GM04504 (cell line): ENCODE data around the gene MRAS.
"Not testable (repeated sequence)": the region's sequence is repeated elsewhere in the genome, so short reads cannot be mapped to it uniquely, and the experiment has no call there.

Source experiments
- DNase-seq: peaks from one replicate; pipeline ENCODE4 v3.0.0-alpha.2; 2012; ENCODE audit warnings: low read depth

The MRAS gene

GRCh38 chr3:138367326-138367850, 19.0 kb downstream of the MRAS start:
- DNase-seq = no peak

DNA sequence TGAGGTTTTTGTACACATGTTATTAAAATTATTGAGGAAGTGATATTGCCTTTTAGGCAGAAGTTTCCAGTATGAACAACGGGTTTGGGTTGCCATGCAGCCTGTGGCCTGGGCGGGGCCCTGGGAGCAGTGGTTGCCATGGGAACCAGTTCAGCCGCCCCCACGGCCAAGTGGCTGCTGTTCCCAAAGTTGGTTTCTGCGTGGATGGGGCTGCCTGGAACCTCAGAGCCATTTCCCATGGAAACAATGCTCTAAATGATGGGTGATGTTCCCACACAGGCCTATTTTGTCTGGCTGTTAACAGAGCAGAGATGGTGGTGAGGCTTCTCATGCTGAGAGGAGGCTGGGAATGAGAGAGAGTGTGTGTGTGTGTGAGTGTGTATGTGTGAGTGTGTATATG, 19.5 kb downstream of the MRAS start:
- DNase-seq = no peak

DNA sequence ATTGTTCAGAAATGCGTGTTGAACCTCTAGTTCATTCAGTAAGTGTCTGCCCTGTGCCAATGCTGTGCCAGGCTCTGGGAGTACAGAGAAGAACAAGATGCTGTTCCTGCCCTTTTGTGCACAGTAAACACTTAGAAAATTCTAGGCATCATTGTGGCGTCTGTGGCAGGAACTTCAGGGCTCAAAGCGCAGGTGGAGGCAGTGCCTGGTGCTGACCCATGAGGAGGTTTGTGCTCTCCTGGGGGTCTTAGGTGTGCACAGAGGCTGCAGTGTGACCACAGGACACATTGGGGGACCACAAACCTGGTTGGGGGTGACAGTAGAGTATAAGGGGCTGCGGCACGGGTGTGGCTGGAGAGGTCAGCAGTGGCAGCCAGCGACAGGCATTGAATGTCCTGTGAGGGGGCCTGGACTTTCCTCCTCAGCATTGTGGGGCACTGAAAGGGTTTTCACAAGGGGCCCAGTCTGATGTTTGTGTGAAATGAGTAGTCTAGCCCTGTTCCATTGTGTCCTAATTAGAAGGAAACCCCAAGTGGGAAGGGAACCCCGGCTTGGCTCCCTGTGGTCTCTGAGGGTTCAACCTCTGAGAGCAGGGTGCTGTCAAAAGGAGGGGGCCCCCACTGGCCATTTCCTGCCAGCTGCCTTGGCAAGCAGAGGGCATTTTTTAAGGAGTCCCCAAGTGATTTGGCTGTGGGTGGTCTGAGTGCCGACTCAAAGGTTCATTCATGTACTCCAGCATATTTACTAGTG, 20.9 kb downstream of the MRAS start:
- no peak for DNase-seq

- no peak for DNase-seq
Observed at GRCh38 chr3:138370321-138370720, 21.9 kb downstream of the MRAS start.

GRCh38 chr3:138371070-138371965, 22.9 kb downstream of the MRAS start:
- DNase-seq = no peak

DNA sequence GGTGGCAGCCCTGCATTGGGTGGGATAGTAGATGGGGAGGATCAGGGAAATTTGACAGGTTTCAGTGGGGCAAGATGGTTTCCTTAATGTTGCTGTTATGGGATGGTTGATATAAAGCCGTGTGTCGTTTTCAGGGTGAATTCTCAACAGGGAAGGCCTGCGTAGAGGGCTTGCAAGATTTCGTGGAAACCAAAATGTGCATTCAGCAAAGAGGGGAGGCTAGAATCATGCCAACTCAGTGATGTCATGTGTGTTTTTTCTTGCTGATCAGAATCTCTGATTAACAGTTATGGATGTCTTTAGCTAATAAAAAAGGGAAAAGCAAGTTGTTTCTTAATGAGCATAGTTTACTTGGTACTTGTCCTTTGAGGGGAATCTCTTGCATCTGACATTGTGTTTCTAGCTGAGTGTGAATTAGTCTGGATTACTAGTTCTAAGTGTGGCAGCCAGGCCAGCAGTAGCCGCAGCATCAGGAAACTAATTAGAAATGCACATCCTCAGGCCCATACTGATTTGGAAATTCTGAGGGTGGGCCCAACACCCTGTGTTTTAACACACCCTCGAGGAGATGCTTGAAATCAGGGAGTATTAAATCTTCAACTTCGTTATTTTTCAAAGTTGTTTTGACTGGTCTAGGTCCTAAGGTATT, 24.8 kb downstream of the MRAS start:
- no peak for DNase-seq

GRCh38 chr3:138373736-138374094, 25.3 kb downstream of the MRAS start:
- DNase-seq = no peak

DNA sequence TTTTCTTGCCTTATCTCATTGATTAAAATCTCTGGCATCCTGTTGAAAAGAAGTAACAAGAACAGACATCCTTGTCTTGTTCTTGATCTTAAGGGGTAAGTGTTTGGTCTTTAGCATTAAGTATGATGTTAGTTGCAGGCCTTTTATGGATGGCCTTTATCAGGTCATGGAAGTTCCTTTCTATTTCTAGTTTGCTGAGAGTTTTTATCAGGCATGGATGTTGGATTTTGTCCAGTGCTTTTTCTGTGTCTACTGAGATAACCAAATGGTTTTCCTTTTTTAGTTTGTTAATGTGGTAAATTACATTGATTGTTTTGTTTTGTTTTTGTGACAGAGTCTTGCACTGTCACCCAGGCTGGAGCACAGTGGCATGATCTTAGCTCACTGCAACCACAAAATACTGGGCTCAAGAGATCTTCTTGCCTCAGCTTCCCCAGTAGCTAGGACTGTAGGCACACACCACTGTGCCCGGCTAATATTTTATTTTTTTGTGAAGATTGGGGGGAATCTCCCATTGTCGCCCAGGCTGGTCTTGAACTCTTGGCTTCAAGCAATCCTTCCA, 26.3 kb downstream of the MRAS start:
- DNase-seq = no peak

- DNase-seq = no peak
Observed at GRCh38 chr3:138375447-138375846, 27.1 kb downstream of the MRAS start.

DNA sequence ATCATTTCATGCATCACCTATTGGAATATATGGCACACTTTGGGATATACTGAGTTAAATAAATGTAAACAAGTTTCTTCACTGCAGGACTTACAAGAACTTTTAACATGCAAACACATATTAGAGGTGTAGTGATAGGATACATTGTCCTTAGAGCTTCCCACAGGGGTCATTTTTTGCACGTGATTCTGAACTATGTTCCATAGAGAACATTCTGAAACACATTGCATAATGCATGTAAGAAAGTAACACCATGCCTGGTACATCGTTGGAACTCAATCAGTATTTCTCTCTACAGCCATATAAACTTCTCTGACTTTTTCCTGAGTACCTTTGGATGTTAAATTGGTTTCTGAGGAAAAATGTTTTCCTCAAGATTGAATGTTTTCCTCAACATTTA, 28.3 kb downstream of the MRAS start:
- DNase-seq = no peak

DNA sequence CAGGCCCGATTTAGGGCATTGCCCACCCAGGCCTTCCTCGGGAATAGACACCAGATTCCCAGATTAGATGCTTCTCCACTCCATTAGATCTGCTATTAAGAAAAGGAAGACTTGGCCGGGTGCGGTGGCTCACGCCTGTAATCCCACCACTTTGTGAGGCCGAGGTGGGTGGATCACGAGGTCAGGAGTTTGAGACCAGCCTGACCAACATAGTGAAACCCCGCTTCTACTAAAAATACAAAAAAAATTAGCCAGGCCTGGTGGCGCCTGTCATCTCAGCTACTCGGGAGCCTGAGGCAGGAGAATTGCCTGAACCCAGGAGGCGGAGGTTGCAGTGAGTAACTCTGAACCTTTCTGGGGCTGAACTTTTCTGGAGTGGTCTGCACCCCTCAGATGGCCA, 28.8 kb downstream of the MRAS start:
- DNase-seq = not testable (repeated sequence)

DNA sequence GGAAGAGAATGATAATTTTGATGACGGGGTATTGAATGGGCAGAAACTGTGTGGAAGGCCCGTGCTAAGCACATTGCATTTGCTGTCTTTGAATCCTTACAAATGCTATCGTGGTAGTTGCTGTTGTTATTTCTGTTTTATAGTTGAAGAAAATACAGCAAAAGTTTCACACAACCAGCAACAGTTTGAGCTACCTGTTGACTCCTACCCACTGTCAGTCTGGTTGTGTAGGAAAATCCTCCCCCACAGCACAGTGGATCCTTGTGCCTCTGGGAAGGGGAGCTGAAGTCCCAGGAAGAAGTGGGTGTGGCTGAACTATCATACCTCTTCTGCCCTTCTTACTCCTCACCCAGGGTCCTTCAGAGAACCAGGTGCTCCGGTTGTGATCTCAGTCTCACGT, 29.4 kb downstream of the MRAS start:
- DNase-seq = no peak

GRCh38 chr3:138378331-138378730, 30.0 kb downstream of the MRAS start:
- no peak for DNase-seq

- no peak for DNase-seq
Observed at GRCh38 chr3:138378990-138379389, 30.6 kb downstream of the MRAS start.

DNA sequence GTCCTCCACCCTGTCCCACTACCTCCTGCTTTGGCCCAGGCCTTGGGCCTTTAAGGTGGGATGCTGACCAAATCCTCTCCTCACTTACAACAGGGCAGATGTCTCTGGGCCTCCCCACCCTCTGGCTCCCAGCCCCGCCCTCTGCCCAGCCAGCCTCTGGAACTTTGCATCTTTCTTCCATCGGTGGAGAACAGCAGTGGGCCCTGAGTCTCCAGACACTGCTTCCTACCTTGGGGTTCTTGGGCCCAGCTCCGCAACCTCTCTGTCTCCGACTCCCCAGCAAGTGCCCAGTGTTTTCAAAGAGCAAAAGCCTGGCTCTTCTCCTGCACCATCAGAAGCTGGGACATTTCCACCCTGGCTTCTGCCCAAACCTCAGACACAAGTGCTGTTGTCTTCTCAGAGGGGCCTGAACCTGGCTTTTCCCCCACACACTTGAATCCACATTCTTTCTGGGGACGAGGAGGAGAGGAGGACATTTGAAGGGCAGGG, 33.1 kb downstream of the MRAS start:
- peak; percentile 14 for DNase-seq

GRCh38 chr3:138381950-138382715, 33.8 kb downstream of the MRAS start:
- DNase-seq = peak; percentile 36

- no peak for DNase-seq
Observed at GRCh38 chr3:138383715-138384465, 35.5 kb downstream of the MRAS start.

DNA sequence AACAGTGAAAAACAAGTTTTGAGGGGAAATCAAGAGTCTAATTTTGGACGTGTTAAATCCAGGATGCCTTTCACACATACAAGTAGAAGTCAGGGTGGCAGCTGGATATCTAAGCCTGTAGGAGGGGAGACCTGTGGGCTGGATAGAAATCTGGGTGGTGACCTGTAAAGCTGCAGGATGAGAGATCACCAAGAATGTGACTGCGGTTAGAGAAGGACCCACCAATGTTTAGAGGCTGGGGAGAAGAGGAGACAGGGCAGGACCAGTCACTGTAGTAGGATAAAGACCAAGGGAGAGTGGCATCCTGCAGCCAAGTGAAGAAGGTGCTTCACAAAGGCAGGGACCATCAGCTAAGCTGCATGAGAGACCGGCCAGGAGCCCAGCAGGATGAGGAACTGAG, 36.2 kb downstream of the MRAS start:
- DNase-seq = no peak

- DNase-seq = no peak
Observed at GRCh38 chr3:138384976-138385375, 36.6 kb downstream of the MRAS start.

- DNase-seq = no peak
Observed at GRCh38 chr3:138389144-138389601, 40.8 kb downstream of the MRAS start.
